Activated naive CD4-positive, alpha-beta T cell treated with anti-CD3 and anti-CD28 coated beads, Interleukin-2, amount 50 U/mL, for 16 hours (primary cell): ENCODE results near the gene MORN4.
"Not testable (repeated sequence)": the region's sequence is repeated elsewhere in the genome, so short reads cannot be mapped to it uniquely, and the experiment has no call there.

Experiments used
- DNase-seq: peaks from one replicate; pipeline ENCODE4 v3.0.0-alpha.2; 2020

The MORN4 gene

GRCh38 chr10:97640868-97641811 is 7.8 kb upstream of the MORN4 start:
- peak; percentile 27 for DNase-seq

- DNase-seq, result peak; percentile 99
These were observed 7.0 kb upstream of the MORN4 start, which contains the start of gene PI4K2A for GRCh38 chr10:97640174-97640867. TSS of gene PI4K2A (plus strand) at chr10:97640671. CDS start at chr10:97640743, 72 bp downstream.

- not testable (repeated sequence) for DNase-seq
These were observed 5.8 kb upstream of the MORN4 start for GRCh38 chr10:97639090-97639489.

GRCh38 chr10:97635577-97635976 is 2.3 kb upstream of the MORN4 start:
- no peak for DNase-seq

GRCh38 chr10:97633921-97634320 is 621 bp upstream of the MORN4 start:
- DNase-seq, result peak; percentile 14

GRCh38 chr10:97631098-97631497 is 2.2 kb downstream of the MORN4 start:
- DNase-seq, result no peak

GRCh38 chr10:97629289-97629688 is 4.0 kb downstream of the MORN4 start:
- no peak for DNase-seq

- no peak for DNase-seq
These were observed 5.1 kb downstream of the MORN4 start for GRCh38 chr10:97628228-97628627.

GRCh38 chr10:97627731-97628130 is 5.6 kb downstream of the MORN4 start:
- no peak for DNase-seq

GRCh38 chr10:97623277-97623676 is 10.0 kb downstream of the MORN4 start:
- no peak for DNase-seq

- DNase-seq, result no peak
These were observed 14.6 kb downstream of the MORN4 start for GRCh38 chr10:97618733-97619132.

- DNase-seq, result no peak
These were observed 15.0 kb downstream of the MORN4 start for GRCh38 chr10:97618285-97618684.

- no peak for DNase-seq
These were observed 20.9 kb downstream of the MORN4 start for GRCh38 chr10:97612386-97612785.

- no peak for DNase-seq
These were observed 21.8 kb downstream of the MORN4 start for GRCh38 chr10:97611473-97611872.

GRCh38 chr10:97608991-97609561 is 24.2 kb downstream of the MORN4 start:
- no peak for DNase-seq

GRCh38 chr10:97607095-97607636 is 26.1 kb downstream of the MORN4 start:
- DNase-seq, result no peak

GRCh38 chr10:97601268-97602215 is 31.8 kb downstream of the MORN4 start:
- no peak for DNase-seq

GRCh38 chr10:97600616-97601015 is 32.7 kb downstream of the MORN4 start:
- no peak for DNase-seq

- no peak for DNase-seq
These were observed 34.1 kb downstream of the MORN4 start for GRCh38 chr10:97599272-97599619.

GRCh38 chr10:97598407-97599271 is 34.7 kb downstream of the MORN4 start:
- no peak for DNase-seq

GRCh38 chr10:97597778-97598177 is 35.5 kb downstream of the MORN4 start:
- DNase-seq, result no peak
